HepG2 (cell line): ENCODE measurements around the gene NUDT22. TPM values are rescaled to one million over a fixed set of nuclear protein-coding genes. Genes with fewer than 3 reads are reported as not detected.

Experiments used
- ATAC-seq: fragments of 200-7000 bp; cut with Tn5 transposase; 3 replicates; pipeline ENCODE4 v1.9.1; 2020; ENCODE audit warnings: mild to moderate bottlenecking, moderate library complexity
- BruUV-seq: library from RNA; stranded (reverse); fragments of 400-500 nt; replicated peaks from 2 replicates; lab custom pipeline; 2021; lab: Mats Ljungman, UMichigan
- CTCF ChIA-PET: fragments of 300-600 bp; formaldehyde crosslinking; extraction: SDS; loops from one replicate; lab custom pipeline; 2021; ENCODE audit warnings: low total read pairs, inconsistent platforms, low intra/inter-chr PET ratio; lab: Yijun Ruan, JAX
- POLR2A ChIA-PET: fragments of 350-600 bp; sonication (Branson Sonifier 250); formaldehyde crosslinking; loops from one replicate; lab custom pipeline; 2020; ENCODE audit warnings: antibody characterized with exemption, inconsistent platforms; lab: Yijun Ruan, JAX
- DNase-seq: peaks from one replicate; pipeline ENCODE4 v3.0.0-alpha.2; 2015; ENCODE audit warnings: low spot score
- FAIRE-seq: peaks from 3 replicates; lab custom pipeline; 2011; peaks lifted over from hg19 to GRCh38; lab: Jason Lieb, UNC
- H2AFZ ChIP-seq: one replicate; pipeline ENCODE4 v1.6.1; 2011; ENCODE audit warnings: low read length, inconsistent platforms
- H3K27ac ChIP-seq: fragments of 300-600 bp; 3 replicates; pipeline ENCODE4 v1.8.0; 2011; ENCODE audit warnings: mixed run types, mild to moderate bottlenecking, mixed read lengths, low read length, inconsistent platforms; ENCODE audit not compliant: insufficient read depth; ENCODE audit errors: extremely low read length
- H3K27me3 ChIP-seq, 2 experiments: fragments of 200-600 bp in 1 of 2; 2 replicates in 1 of 2; 3 replicates in 1 of 2; pipeline versions ENCODE4 v1.6.0 to v1.8.0; 2011; ENCODE audit warnings: low read length in 2 of 2, mild to moderate bottlenecking in 2 of 2, moderate library complexity in 2 of 2, inconsistent platforms in 1 of 2; ENCODE audit not compliant: insufficient read depth in 2 of 2, control insufficient read depth in 1 of 2
- H3K36me3 ChIP-seq, 2 experiments: fragments of 200-600 bp in 1 of 2; replicated peaks in 1 of 2; 2 replicates in 1 of 2; 3 replicates in 1 of 2; pipeline versions ENCODE4 v1.5.1 to v1.8.0; 2011; ENCODE audit warnings: low read length in 2 of 2, inconsistent platforms in 1 of 2; ENCODE audit not compliant: insufficient read depth in 2 of 2, control insufficient read depth in 1 of 2
- H3K4me1 ChIP-seq: 2 replicates; pipeline ENCODE4 v1.5.1; 2012; ENCODE audit warnings: low read length, inconsistent platforms; ENCODE audit not compliant: insufficient read depth
- H3K4me2 ChIP-seq: 2 replicates; pipeline ENCODE4 v1.6.0; 2011; ENCODE audit warnings: low read depth, low read length, inconsistent platforms
- H3K4me3 ChIP-seq, 3 experiments: fragments of 200-600 bp in 1 of 3; sonication (generic), shearing (Covaris generic) in 1 of 3; replicated peaks in 1 of 3; 2 replicates each; pipeline ENCODE4 v1.5.1; 2011 to 2016; ENCODE audit warnings: low read length in 3 of 3, inconsistent platforms in 2 of 3, low read depth in 2 of 3, mild to moderate bottlenecking in 2 of 3, control low read depth in 1 of 3, mixed read lengths in 1 of 3; ENCODE audit not compliant: insufficient read depth in 1 of 3
- H3K79me2 ChIP-seq: one replicate; pipeline ENCODE4 v1.6.1; 2011; ENCODE audit warnings: low read length, inconsistent platforms; ENCODE audit not compliant: insufficient read depth
- H3K9ac ChIP-seq: 2 replicates; pipeline ENCODE4 v1.6.0; 2011; ENCODE audit warnings: mild to moderate bottlenecking, low read depth, low read length, inconsistent platforms; ENCODE audit not compliant: insufficient read depth
- H3K9me3 ChIP-seq: 2 replicates; pipeline ENCODE4 v1.5.1; 2012; ENCODE audit warnings: mild to moderate bottlenecking, low read length
- H4K20me1 ChIP-seq: 2 replicates; pipeline ENCODE4 v1.6.0; 2011; ENCODE audit warnings: inconsistent platforms, mild to moderate bottlenecking, low read length, moderate library complexity; ENCODE audit not compliant: insufficient read depth
- FOXA1 ChIP-seq, 2 experiments: fragments of 450-650 bp in 1 of 2; sonication (generic) in 1 of 2; formaldehyde crosslinking in 1 of 2; IDR thresholded peaks; 2 replicates each; pipeline versions ENCODE4 v1.4.0 to v1.6.1; 2016 to 2020; ENCODE audit warnings: missing genetic modification reagents in 1 of 2
- MAF1 ChIP-seq: sonication (generic); formaldehyde crosslinking; IDR thresholded peaks from 2 replicates; pipeline ENCODE4 v1.5.0; 2020; ENCODE audit warnings: missing genetic modification reagents, borderline replicate concordance
- NKX3-1 ChIP-seq: sonication (generic); formaldehyde crosslinking; IDR thresholded peaks from 2 replicates; pipeline ENCODE4 v1.5.0; 2020; ENCODE audit warnings: missing genetic modification reagents
- RFX3 ChIP-seq: IDR thresholded peaks from 2 replicates; pipeline ENCODE4 v1.6.1; 2016; ENCODE audit warnings: missing biosample characterization, missing genetic modification reagents
- RFX5 ChIP-seq: IDR thresholded peaks from 2 replicates; pipeline ENCODE4 v1.6.1; 2011; ENCODE audit warnings: low read depth, low read length, improper control_type of control experiment
- ZBTB38 ChIP-seq: sonication (generic); formaldehyde crosslinking; IDR thresholded peaks from 2 replicates; pipeline ENCODE4 v1.5.1; 2020; ENCODE audit warnings: mild to moderate bottlenecking, missing genetic modification reagents
- ZNF274 ChIP-seq: sonication (generic); formaldehyde crosslinking; IDR thresholded peaks from 2 replicates; pipeline ENCODE4 v1.5.1; 2020; ENCODE audit warnings: mild to moderate bottlenecking, missing genetic modification reagents
- ZNF557 ChIP-seq: sonication (generic); formaldehyde crosslinking; IDR thresholded peaks from 2 replicates; pipeline ENCODE4 v1.4.0; 2020; ENCODE audit warnings: missing genetic modification reagents
- ZNF749 ChIP-seq: sonication (generic); formaldehyde crosslinking; IDR thresholded peaks from 2 replicates; pipeline ENCODE4 v1.8.0; 2022; ENCODE audit warnings: mild to moderate bottlenecking, missing genetic modification reagents, moderate library complexity, borderline replicate concordance
- WGBS: methylation state at CpG from one replicate; pipeline ENCODE4 v1.1.6; 2017; ENCODE audit warnings: low lambda C conversion rate; 5-methylcytosine and 5-hydroxymethylcytosine counted together
- in situ Hi-C: cut with HindIII; loops from 2 replicates; pipeline ENCODE4 v1.10.0; 2017; ENCODE audit warnings: low pct_unique_long_range_greater_than_20kb; ENCODE audit not compliant: extremely low pct_ligation_motif_present
- intact Hi-C: fragments of 100-400 bp; cut with micrococcal nuclease; formaldehyde crosslinking; loops from one replicate; pipeline ENCODE4 v1.10.0; 2022; ENCODE audit not compliant: unreplicated experiment
- polyA plus RNA-seq, 8 experiments: library from polyadenylated mRNA; depleted of rRNA in 3 of 8; stranded (reverse) in 7 of 8; unstranded in 1 of 8; fragments of >200 nt; fragmentation: Illumina TruSeq in 4 of 8; extraction: Trizol in 4 of 8; gene quantifications; 2 replicates each; pipeline versions ENCODE4 v1.2.1 to v1.2.3, GENCODE V29; 2011 to 2016; ENCODE audit warnings: low read depth in 4 of 8, missing spikeins in 1 of 8, mixed read lengths in 1 of 8; ENCODE audit not compliant: insufficient read depth in 1 of 8
- total RNA-seq, 5 experiments: library from RNA; depleted of rRNA; stranded (reverse); fragments of >200 nt; fragmentation: Illumina TruSeq; extraction: Trizol; gene quantifications; 2 replicates each; pipeline ENCODE4 v1.2.3, GENCODE V29; 2016; ENCODE audit warnings: low read depth in 1 of 5
- TF ChIP-seq, protein P1 (sequence below): sonication (generic); formaldehyde crosslinking; IDR thresholded peaks from 2 replicates; pipeline ENCODE4 v1.5.1; 2020; ENCODE audit warnings: mild to moderate bottlenecking, missing genetic modification reagents, moderate library complexity

NUDT22 gene
- total and polyA plus RNA-seq, 2 of the 13 experiments (the other 11 are each of a cell fraction or from before 2014, with no cell fraction given): 33.5 to 39.8 TPM

DNA sequence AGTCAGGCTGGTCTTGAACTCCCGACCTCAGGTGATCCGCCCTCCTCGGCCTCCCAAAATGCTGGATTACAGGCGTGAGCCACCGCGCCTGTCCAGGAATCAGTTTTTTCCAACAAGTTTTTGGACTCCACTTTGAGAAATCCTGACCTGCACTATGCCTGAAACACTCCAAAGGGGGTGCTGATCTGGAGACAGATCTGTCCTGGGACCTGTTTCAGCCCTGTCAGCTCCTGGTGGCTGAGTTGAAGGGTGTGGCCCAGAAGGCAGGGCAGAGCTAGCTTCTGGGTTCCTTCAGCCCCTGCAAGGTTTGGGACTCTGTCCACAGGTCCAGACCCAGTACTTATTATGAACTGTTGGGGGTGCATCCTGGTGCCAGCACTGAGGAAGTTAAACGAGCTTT is 5.5 kb downstream of the NUDT22 start:
- TF ChIP-seq FOXA1 (IDR thresholded peaks at IDR 0.05): no peak
- TF ChIP-seq FOXA1 (CRISPR knock-in tag; IDR thresholded peaks at IDR 0.05): no peak
- TF ChIP-seq RFX3 (CRISPR knock-in tag): no peak
- 0 out of 2 replicates have a peak, but pooled peaks have one; percentile 28 for TF ChIP-seq ZNF274 (CRISPR knock-in tag)
- no peak for TF ChIP-seq ZNF557 (CRISPR knock-in tag)
- H2AFZ ChIP-seq: no peak overlapping the region
- peaks cover 3% of the 10 kb centered on the region for H3K79me2 ChIP-seq
- in situ Hi-C loops: no loop called here
- no peaks in the 10 kb centered on the region for H3K9me3 ChIP-seq
- no peak for ATAC-seq
- no peak overlapping the region for H3K27ac ChIP-seq
- no peaks in the 10 kb centered on the region for H4K20me1 ChIP-seq
- peaks cover 70% of the 10 kb centered on the region for H3K4me1 ChIP-seq
- no peaks in the 10 kb centered on the region for H3K36me3 ChIP-seq
- H3K4me3 ChIP-seq: peak overlapping the region in 1 of 3 experiments; percentile 50; a peak in 1 of 6 replicates
- CTCF ChIA-PET: no interaction called here
- H3K9ac ChIP-seq: peak overlapping the region; percentile 43; the same call in 1 of the 2 replicates
- no peaks in the 10 kb centered on the region for H3K27me3 ChIP-seq
- no TSS peak for BruUV-seq
- FAIRE-seq: no peak
- peak overlapping the region; percentile 63 for H3K4me2 ChIP-seq
- POLR2A ChIA-PET: interaction anchor here (0.6 to 2.6 kb wide), 3 partner anchors 10 to 254 kb away, joined by 3 to 8 read pairs (median 4); partner anchors contain the start of gene FKBP2
- no peak for DNase-seq
- WGBS: 96% methylated on average over 7 of the region's 7 CpGs
- intact Hi-C loops: no loop called here

GRCh38 chr11:64232182-64232966 is 6.3 kb downstream of the NUDT22 start:
- ChIA-PET POLR2A (interaction anchor here (0.6 to 2.6 kb wide), 2 partner anchors 9 to 255 kb away, joined by 3 to 8 read pairs (median 3); partner anchors contain the start of gene FKBP2), CTCF (no interaction called here)
- Histone ChIP-seq H3K4me1 (peaks cover 67% of the 10 kb centered on the region), H3K4me2 (peak overlapping the region; percentile 70; the same call in 1 of the 2 replicates), H3K27me3 (no peaks in the 10 kb centered on the region), H4K20me1 (no peaks in the 10 kb centered on the region), H3K36me3 (no peaks in the 10 kb centered on the region), H3K4me3 (peak overlapping the region in 1 of 3 experiments; percentile 50; a peak in 1 of 6 replicates), H3K9me3 (no peaks in the 10 kb centered on the region), H3K27ac (no peak overlapping the region), H3K79me2 (peaks cover 3% of the 10 kb centered on the region), H2AFZ (no peak overlapping the region), H3K9ac (0 out of 2 replicates have a peak overlapping the region, but pooled peaks have one; percentile 3)
- DNase-seq (no peak), ATAC-seq (no peak), FAIRE-seq (no peak)
- in situ Hi-C loops: no loop called here
- BruUV-seq: no TSS peak
- TF ChIP-seq MAF1 (CRISPR knock-in tag): no peak
- no peak for TF ChIP-seq NKX3-1
- TF ChIP-seq ZNF749: no peak
- 0 out of 2 replicates have a peak, but pooled peaks have one; percentile 15 for TF ChIP-seq ZBTB38 (CRISPR knock-in tag)
- TF ChIP-seq, protein P1, sequence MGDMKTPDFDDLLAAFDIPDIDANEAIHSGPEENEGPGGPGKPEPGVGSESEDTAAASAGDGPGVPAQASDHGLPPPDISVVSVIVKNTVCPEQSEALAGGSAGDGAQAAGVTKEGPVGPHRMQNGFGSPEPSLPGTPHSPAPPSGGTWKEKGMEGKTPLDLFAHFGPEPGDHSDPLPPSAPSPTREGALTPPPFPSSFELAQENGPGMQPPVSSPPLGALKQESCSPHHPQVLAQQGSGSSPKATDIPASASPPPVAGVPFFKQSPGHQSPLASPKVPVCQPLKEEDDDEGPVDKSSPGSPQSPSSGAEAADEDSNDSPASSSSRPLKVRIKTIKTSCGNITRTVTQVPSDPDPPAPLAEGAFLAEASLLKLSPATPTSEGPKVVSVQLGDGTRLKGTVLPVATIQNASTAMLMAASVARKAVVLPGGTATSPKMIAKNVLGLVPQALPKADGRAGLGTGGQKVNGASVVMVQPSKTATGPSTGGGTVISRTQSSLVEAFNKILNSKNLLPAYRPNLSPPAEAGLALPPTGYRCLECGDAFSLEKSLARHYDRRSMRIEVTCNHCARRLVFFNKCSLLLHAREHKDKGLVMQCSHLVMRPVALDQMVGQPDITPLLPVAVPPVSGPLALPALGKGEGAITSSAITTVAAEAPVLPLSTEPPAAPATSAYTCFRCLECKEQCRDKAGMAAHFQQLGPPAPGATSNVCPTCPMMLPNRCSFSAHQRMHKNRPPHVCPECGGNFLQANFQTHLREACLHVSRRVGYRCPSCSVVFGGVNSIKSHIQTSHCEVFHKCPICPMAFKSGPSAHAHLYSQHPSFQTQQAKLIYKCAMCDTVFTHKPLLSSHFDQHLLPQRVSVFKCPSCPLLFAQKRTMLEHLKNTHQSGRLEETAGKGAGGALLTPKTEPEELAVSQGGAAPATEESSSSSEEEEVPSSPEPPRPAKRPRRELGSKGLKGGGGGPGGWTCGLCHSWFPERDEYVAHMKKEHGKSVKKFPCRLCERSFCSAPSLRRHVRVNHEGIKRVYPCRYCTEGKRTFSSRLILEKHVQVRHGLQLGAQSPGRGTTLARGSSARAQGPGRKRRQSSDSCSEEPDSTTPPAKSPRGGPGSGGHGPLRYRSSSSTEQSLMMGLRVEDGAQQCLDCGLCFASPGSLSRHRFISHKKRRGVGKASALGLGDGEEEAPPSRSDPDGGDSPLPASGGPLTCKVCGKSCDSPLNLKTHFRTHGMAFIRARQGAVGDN (CRISPR knock-in tag): peak; percentile 37
- no peak for TF ChIP-seq RFX5
- WGBS: 79% methylated on average over 5 of the region's 15 CpGs
- intact Hi-C loops: no loop called here
